Neuronal stem cell (in vitro differentiated cells): ENCODE results near the gene AIFM3.

Experiments
- DNase-seq: peaks from one replicate; pipeline ENCODE4 v3.0.0-alpha.2; 2013; ENCODE audit warnings: low spot score
- H2AFZ ChIP-seq: one replicate; pipeline ENCODE4 v1.6.1; 2013; ENCODE audit warnings: mild to moderate bottlenecking, low read length, inconsistent platforms
- H2AK5ac ChIP-seq: 2 replicates; pipeline ENCODE4 v1.6.1; 2013; ENCODE audit warnings: low read depth, mild to moderate bottlenecking, inconsistent platforms, low read length, moderate library complexity, mixed read lengths
- H2BK120ac ChIP-seq: 2 replicates; pipeline ENCODE4 v1.6.1; 2013; ENCODE audit warnings: low read depth, mild to moderate bottlenecking, inconsistent platforms, low read length, moderate library complexity, mixed read lengths
- H2BK12ac ChIP-seq: one replicate; pipeline ENCODE4 v1.6.1; 2013; ENCODE audit warnings: low read length, inconsistent platforms
- H2BK15ac ChIP-seq: 2 replicates; pipeline ENCODE4 v1.6.1; 2013; ENCODE audit warnings: mild to moderate bottlenecking, low read length, inconsistent platforms, mixed read lengths
- H2BK5ac ChIP-seq: one replicate; pipeline ENCODE4 v1.6.1; 2013; ENCODE audit warnings: inconsistent platforms, mild to moderate bottlenecking, low read length, moderate library complexity
- H3K14ac ChIP-seq: one replicate; pipeline ENCODE4 v1.6.1; 2013; ENCODE audit warnings: low read length, inconsistent platforms
- H3K18ac ChIP-seq: 2 replicates; pipeline ENCODE4 v1.6.1; 2013; ENCODE audit warnings: low read length, inconsistent platforms
- H3K23ac ChIP-seq: 2 replicates; pipeline ENCODE4 v1.6.1; 2013; ENCODE audit warnings: low read depth, mild to moderate bottlenecking, mixed read lengths, low read length, inconsistent platforms; ENCODE audit not compliant: poor library complexity
- H3K27ac ChIP-seq: replicated peaks from 3 replicates; pipeline ENCODE4 v1.5.1; 2013; ENCODE audit warnings: low read length, inconsistent platforms
- H3K27me3 ChIP-seq, 3 experiments: 2 replicates each; pipeline ENCODE4 v1.6.1; 2013; ENCODE audit warnings: low read length in 3 of 3, mild to moderate bottlenecking in 2 of 3, inconsistent platforms in 1 of 3, low read depth in 1 of 3, mixed read lengths in 1 of 3, moderate library complexity in 1 of 3; ENCODE audit not compliant: control insufficient read depth in 3 of 3, insufficient read depth in 3 of 3
- H3K36me3 ChIP-seq, 2 donors: replicated peaks in 1 of 2; 2 replicates each; pipeline ENCODE4 v1.6.1; 2013; ENCODE audit warnings: low read length in 2 of 2; ENCODE audit not compliant: control insufficient read depth in 2 of 2, insufficient read depth in 2 of 2
- H3K4ac ChIP-seq: 2 replicates; pipeline ENCODE4 v1.6.1; 2013; ENCODE audit warnings: inconsistent platforms, mild to moderate bottlenecking, low read length, moderate library complexity
- H3K4me1 ChIP-seq, 2 donors: 1 replicate in 1 of 2; 2 replicates in 1 of 2; pipeline ENCODE4 v1.6.1; 2013; ENCODE audit warnings: low read length in 2 of 2, low read depth in 1 of 2; ENCODE audit not compliant: control insufficient read depth in 2 of 2, insufficient read depth in 1 of 2
- H3K4me2 ChIP-seq: one replicate; pipeline ENCODE4 v1.6.1; 2013; ENCODE audit warnings: mild to moderate bottlenecking, low read length, inconsistent platforms; ENCODE audit not compliant: insufficient read depth, poor library complexity, severe bottlenecking
- H3K4me3 ChIP-seq, 2 donors: 2 replicates each; pipeline ENCODE4 v1.5.1; 2013; ENCODE audit warnings: low read length in 2 of 2, mild to moderate bottlenecking in 2 of 2, inconsistent platforms in 1 of 2, moderate library complexity in 1 of 2
- H3K79me1 ChIP-seq: one replicate; pipeline ENCODE4 v1.6.1; 2013; ENCODE audit warnings: low read depth, mild to moderate bottlenecking, inconsistent platforms, low read length, moderate library complexity
- H3K9ac ChIP-seq: one replicate; pipeline ENCODE4 v1.6.1; 2013; ENCODE audit warnings: mild to moderate bottlenecking, low read depth, low read length, inconsistent platforms; ENCODE audit not compliant: poor library complexity
- H3K9me3 ChIP-seq, 2 donors: replicated peaks in 1 of 2; 2 replicates each; pipeline versions ENCODE3 to v1.6.1; 2013; ENCODE audit warnings: low read length in 2 of 2, mild to moderate bottlenecking in 2 of 2, inconsistent platforms in 1 of 2, low read depth in 1 of 2, mixed read lengths in 1 of 2, moderate library complexity in 1 of 2; ENCODE audit not compliant: control insufficient read depth in 2 of 2, insufficient read depth in 1 of 2
- H4K8ac ChIP-seq: one replicate; pipeline ENCODE4 v1.6.1; 2013; ENCODE audit warnings: low read depth, mild to moderate bottlenecking, inconsistent platforms, low read length, moderate library complexity
- H4K91ac ChIP-seq: one replicate; pipeline ENCODE4 v1.6.1; 2013; ENCODE audit warnings: low read length, low read depth, mild to moderate bottlenecking, inconsistent platforms; ENCODE audit not compliant: poor library complexity
- WGBS, 2 donors: extraction: QIAGEN DNeasy Blood & Tissue Kit; methylation state at CpG; one replicate each; pipeline ENCODE4 v1.1.7; 2013; ENCODE audit warnings: missing lambda C conversion rate in 2 of 2, mixed read lengths in 1 of 2; ENCODE audit not compliant: insufficient read length in 2 of 2, insufficient replicate concordance in 1 of 2; ENCODE audit errors: extremely low coverage in 2 of 2; 5-methylcytosine and 5-hydroxymethylcytosine counted together

The AIFM3 gene

GRCh38 chr22:21009638-21010425 lies 42.8 kb downstream of the AIFM3 start:
- Histone ChIP-seq H4K91ac (no peak overlapping the region), H3K4me3 (no peak overlapping the region), H2BK15ac (no peak overlapping the region), H3K27me3 (no peaks in the 10 kb centered on the region), H3K9ac (no peak overlapping the region), H3K4me2 (no peak overlapping the region), H3K4me1 (peaks cover 10 to 12% of the 10 kb centered on the region in 2 donors), H3K27ac (no peak overlapping the region), H2BK120ac (no peak overlapping the region), H2BK12ac (no peak overlapping the region), H2AFZ (no peak overlapping the region), H3K9me3 (no peaks in the 10 kb centered on the region), H4K8ac (no peak overlapping the region), H3K79me1 (peaks cover 4% of the 10 kb centered on the region), H3K23ac (no peak overlapping the region), H3K4ac (no peak overlapping the region), H3K18ac (no peak overlapping the region), H2AK5ac (no peak overlapping the region), H2BK5ac (no peak overlapping the region), H3K14ac (no peak overlapping the region), H3K36me3 (peaks cover 4 to 19% of the 10 kb centered on the region in 2 donors)
- no CpG with 5 or more reads among the region's 10 CpGs for WGBS, 2 donors
- DNase-seq = peak; percentile 56

GRCh38 chr22:21010426-21011113 lies 43.5 kb downstream of the AIFM3 start:
- Histone ChIP-seq H2AK5ac (no peak overlapping the region), H3K27me3 (no peaks in the 10 kb centered on the region), H3K79me1 (peaks cover 4% of the 10 kb centered on the region), H3K4me2 (no peak overlapping the region), H2AFZ (no peak overlapping the region), H3K14ac (no peak overlapping the region), H2BK120ac (no peak overlapping the region), H2BK12ac (no peak overlapping the region), H3K4me3 (no peak overlapping the region), H3K27ac (no peak overlapping the region), H2BK15ac (no peak overlapping the region), H3K4me1 (peaks cover 13 to 17% of the 10 kb centered on the region in 2 donors), H4K91ac (no peak overlapping the region), H3K36me3 (peaks cover 4 to 18% of the 10 kb centered on the region in 2 donors), H3K18ac (no peak overlapping the region), H3K4ac (no peak overlapping the region), H2BK5ac (no peak overlapping the region), H3K9ac (no peak overlapping the region), H4K8ac (no peak overlapping the region), H3K9me3 (no peaks in the 10 kb centered on the region), H3K23ac (no peak overlapping the region)
- no CpG with 5 or more reads among the region's 3 CpGs for WGBS, 2 donors
- no peak for DNase-seq

- peaks cover 4% of the 10 kb centered on the region for H3K79me1 ChIP-seq
- H4K8ac ChIP-seq = no peak overlapping the region
- H2BK15ac ChIP-seq = peak overlapping the region; percentile 87
- H3K4me2 ChIP-seq = no peak overlapping the region
- peak overlapping the region in 1 of 2 donors; percentile 72 for H3K4me3 ChIP-seq
- H3K4me1 ChIP-seq = peaks cover 16 to 23% of the 10 kb centered on the region in 2 donors
- no peak overlapping the region for H3K18ac ChIP-seq
- H3K36me3 ChIP-seq = peaks cover 2 to 9% of the 10 kb centered on the region in 2 donors
- H3K14ac ChIP-seq = no peak overlapping the region
- DNase-seq = no peak
- H3K27ac ChIP-seq = no peak overlapping the region
- WGBS, 2 donors = no CpG with 5 or more reads among the region's 14 CpGs
- no peak overlapping the region for H2BK12ac ChIP-seq
- peak overlapping the region; percentile 27 for H2AK5ac ChIP-seq
- H4K91ac ChIP-seq = no peak overlapping the region
- no peak overlapping the region for H2BK120ac ChIP-seq
- no peak overlapping the region for H3K4ac ChIP-seq
- no peak overlapping the region for H2AFZ ChIP-seq
- H3K9me3 ChIP-seq = no peaks in the 10 kb centered on the region
- no peak overlapping the region for H3K23ac ChIP-seq
- no peak overlapping the region for H2BK5ac ChIP-seq
- H3K27me3 ChIP-seq = peaks cover 0 to 2% (median 0%) of the 10 kb centered on the region in 3 experiments
- no peak overlapping the region for H3K9ac ChIP-seq
Measured at GRCh38 chr22:21012446-21013407, 45.7 kb downstream of the AIFM3 start.
